ENCODE data around the gene FBLN2.

FBLN2 gene

GRCh38 chr3:13607821-13608597 is 59.1 kb downstream of the FBLN2 start:
- TF ChIP-seq TCF12 (IDR thresholded peaks at IDR 0.05; ENCODE audit: low read depth) (no peak), CEBPB (IDR thresholded peaks at IDR 0.05) (no peak), NFIC (IDR thresholded peaks at IDR 0.05) (no peak), EGR1 (IDR thresholded peaks at IDR 0.05) (no peak), YY1 (IDR thresholded peaks at IDR 0.05; ENCODE audit: low read depth) (no peak), RAD21 (IDR thresholded peaks at IDR 0.05; ENCODE audit: low read depth) (no peak), FOXM1 (IDR thresholded peaks at IDR 0.05; ENCODE audit: borderline replicate concordance, low read depth) (no peak)

- no peak for TF ChIP-seq YY1 (IDR thresholded peaks at IDR 0.05; ENCODE audit: low read depth)
Measured at GRCh38 chr3:13608969-13609725, 60.2 kb downstream of the FBLN2 start.

GRCh38 chr3:13610006-13610570 is 61.2 kb downstream of the FBLN2 start:
- TF ChIP-seq EP300 (IDR thresholded peaks at IDR 0.05; ENCODE audit: borderline replicate concordance) (no peak), MAX (IDR thresholded peaks at IDR 0.05) (no peak), ZBTB7A (IDR thresholded peaks at IDR 0.05; ENCODE audit: low read depth) (no peak), TEAD4 (IDR thresholded peaks at IDR 0.05) (no peak), EGR1 (IDR thresholded peaks at IDR 0.05) (no peak), CREB1 (IDR thresholded peaks at IDR 0.05; ENCODE audit: low read depth) (no peak)

GRCh38 chr3:13611221-13611620 is 62.3 kb downstream of the FBLN2 start:
- TF ChIP-seq TEAD4 (IDR thresholded peaks at IDR 0.05) (no peak), NFIC (IDR thresholded peaks at IDR 0.05) (no peak), REST (IDR thresholded peaks at IDR 0.05; ENCODE audit: low read depth) (no peak), USF1 (IDR thresholded peaks at IDR 0.05) (no peak), EGR1 (IDR thresholded peaks at IDR 0.05) (no peak), TCF12 (IDR thresholded peaks at IDR 0.05; ENCODE audit: low read depth) (no peak), CREB1 (IDR thresholded peaks at IDR 0.05; ENCODE audit: low read depth) (no peak), TAF1 (IDR thresholded peaks at IDR 0.05; ENCODE audit: low read depth) (no peak)

GRCh38 chr3:13612829-13613228 is 63.9 kb downstream of the FBLN2 start:
- TF ChIP-seq CEBPB (IDR thresholded peaks at IDR 0.05), result no peak
- no peak for TF ChIP-seq USF1 (IDR thresholded peaks at IDR 0.05)
- no peak for TF ChIP-seq REST (IDR thresholded peaks at IDR 0.05; ENCODE audit: low read depth)
- TF ChIP-seq EGR1 (IDR thresholded peaks at IDR 0.05), result no peak
- TF ChIP-seq TAF1 (IDR thresholded peaks at IDR 0.05; ENCODE audit: low read depth), result no peak
- no peak for TF ChIP-seq MAX (IDR thresholded peaks at IDR 0.05)
- no peak for TF ChIP-seq RAD21 (IDR thresholded peaks at IDR 0.05; ENCODE audit: low read depth)
- no peak for TF ChIP-seq NFIC (IDR thresholded peaks at IDR 0.05)
- TF ChIP-seq EP300 (IDR thresholded peaks at IDR 0.05; ENCODE audit: borderline replicate concordance), result no peak
- TF ChIP-seq ZBTB7A (IDR thresholded peaks at IDR 0.05; ENCODE audit: low read depth), result no peak
- TF ChIP-seq TCF12 (IDR thresholded peaks at IDR 0.05; ENCODE audit: low read depth), result no peak
- no peak for TF ChIP-seq FOXM1 (IDR thresholded peaks at IDR 0.05; ENCODE audit: borderline replicate concordance, low read depth)
- no peak for TF ChIP-seq TEAD4 (IDR thresholded peaks at IDR 0.05)
- no peak for TF ChIP-seq CREB1 (IDR thresholded peaks at IDR 0.05; ENCODE audit: low read depth)
- no peak for TF ChIP-seq YY1 (IDR thresholded peaks at IDR 0.05; ENCODE audit: low read depth)
